Measurements from ENCODE around the gene DNAJA4.

GRCh38 chr15:78249131-78249530, 15.2 kb upstream of the DNAJA4 start:
- TF ChIP-seq CTCF (IDR thresholded peaks at IDR 0.05) (no peak), POLR2A (IDR thresholded peaks at IDR 0.05) (no peak)
